Activated T-helper 1 cell treated with Interleukin-2 at 50 U/mL for 16 hours (primary cell): ENCODE results near the gene GRIK2.

Source experiments
- DNase-seq: peaks from one replicate; pipeline ENCODE4 v3.0.0-alpha.2; 2020; ENCODE audit warnings: low read depth

GRIK2 gene

GRCh38 chr6:101716810-101717209, 323.3 kb downstream of the GRIK2 start:
- DNase-seq: no peak

DNA sequence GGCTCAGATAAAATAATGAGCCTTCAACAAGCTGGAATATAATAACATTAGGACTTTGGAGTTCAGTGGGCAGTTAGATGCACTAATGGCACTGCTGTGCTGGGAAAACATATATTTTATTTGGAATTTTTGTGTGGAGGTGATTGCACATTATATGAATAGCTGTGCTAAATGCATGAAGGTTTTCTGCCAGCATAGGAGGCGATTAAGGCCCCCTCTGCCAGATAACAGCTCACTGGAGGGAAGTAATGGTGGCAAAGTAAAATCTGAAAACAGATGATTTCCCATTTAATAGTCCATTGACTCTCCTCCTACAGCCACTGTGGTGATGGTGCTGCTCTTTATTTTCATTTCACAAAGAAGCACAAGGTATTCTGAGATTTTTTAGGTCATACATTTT, 326.0 kb downstream of the GRIK2 start:
- DNase-seq: no peak

GRCh38 chr6:101722471-101722870, 329.0 kb downstream of the GRIK2 start:
- no peak for DNase-seq

DNA sequence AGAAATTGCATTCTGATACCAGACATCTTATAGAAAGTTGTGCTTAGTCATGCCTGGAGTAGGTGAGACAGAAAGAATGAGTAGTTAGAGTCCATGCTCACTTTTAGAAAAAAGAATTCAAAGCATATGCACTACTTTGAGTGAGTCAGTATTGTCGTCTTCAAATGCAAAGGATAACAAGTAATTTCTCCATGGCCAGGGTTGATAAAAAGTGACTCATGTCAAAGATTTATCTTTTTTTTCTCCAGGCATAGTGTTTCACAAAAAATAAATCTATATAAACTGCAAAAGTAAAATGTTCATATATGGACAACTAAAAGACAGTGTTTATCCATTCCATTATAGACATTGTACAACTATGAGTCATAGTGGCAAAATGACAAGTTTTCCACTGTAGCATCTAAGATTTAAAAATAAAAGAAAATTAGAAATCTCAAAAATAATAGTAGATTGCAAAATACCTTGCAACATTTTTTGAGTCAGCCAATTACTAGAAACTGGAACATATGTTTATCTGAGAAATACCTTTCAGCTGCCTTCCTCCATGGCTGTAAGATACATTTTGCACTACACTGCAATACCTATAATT, 329.6 kb downstream of the GRIK2 start:
- DNase-seq: no peak

GRCh38 chr6:101728388-101728787, 334.9 kb downstream of the GRIK2 start:
- no peak for DNase-seq

DNA sequence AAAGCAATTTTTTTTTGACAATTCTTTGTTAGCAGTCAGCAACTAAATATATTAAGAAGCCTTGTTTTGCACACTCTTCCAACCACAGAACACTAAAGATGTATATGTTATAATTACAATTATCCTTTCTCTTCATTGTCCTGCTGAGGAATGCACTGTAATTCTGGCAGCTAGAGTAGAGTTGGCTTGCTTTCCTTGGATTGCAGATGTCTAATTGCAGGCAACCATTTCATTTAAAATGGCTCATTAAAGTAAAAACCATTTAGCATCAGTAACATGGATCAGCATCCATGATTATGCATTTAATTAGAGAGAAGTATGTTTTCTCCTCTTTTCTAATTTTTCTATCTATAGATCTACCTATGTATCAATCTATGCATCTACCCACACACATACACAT, 335.4 kb downstream of the GRIK2 start:
- no peak for DNase-seq

GRCh38 chr6:101730954-101731353, 337.4 kb downstream of the GRIK2 start:
- no peak for DNase-seq

DNA sequence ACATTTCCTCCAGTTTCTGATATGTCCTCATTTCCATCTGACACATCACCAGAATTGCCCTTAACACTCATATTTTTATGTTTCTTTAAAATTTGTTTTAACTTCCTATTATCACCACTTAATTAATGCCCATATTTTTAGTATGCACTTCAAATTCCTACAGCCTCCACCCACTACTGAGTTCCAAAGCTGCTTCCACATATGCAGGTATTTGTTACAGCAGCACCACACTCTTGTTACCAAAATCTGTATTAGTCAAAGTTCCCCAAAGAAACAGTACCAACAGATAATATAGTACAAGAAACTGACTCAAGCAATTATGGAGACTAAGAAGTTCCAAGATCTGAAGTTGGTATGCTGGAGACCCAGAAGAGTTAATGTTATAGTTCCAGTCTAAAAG, 340.4 kb downstream of the GRIK2 start:
- no peak for DNase-seq

DNA sequence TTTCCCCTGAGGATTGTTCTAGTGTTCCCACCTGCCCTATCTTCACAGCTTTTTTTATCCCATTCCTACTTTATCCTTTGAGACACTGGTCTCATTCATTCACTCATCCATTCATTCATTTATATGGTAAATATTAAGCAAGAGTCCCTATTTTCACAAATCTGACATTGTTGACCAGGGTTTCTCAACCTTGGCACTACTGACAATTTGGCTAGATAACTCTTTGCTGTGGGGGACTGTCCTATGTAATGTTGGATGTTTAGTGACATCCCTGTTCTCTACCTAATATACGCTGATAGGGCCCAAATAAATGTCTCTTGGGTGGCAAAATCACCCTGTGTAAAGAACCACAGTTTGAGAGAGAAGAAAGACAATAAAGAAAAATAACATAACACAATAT, 345.0 kb downstream of the GRIK2 start:
- no peak for DNase-seq

DNA sequence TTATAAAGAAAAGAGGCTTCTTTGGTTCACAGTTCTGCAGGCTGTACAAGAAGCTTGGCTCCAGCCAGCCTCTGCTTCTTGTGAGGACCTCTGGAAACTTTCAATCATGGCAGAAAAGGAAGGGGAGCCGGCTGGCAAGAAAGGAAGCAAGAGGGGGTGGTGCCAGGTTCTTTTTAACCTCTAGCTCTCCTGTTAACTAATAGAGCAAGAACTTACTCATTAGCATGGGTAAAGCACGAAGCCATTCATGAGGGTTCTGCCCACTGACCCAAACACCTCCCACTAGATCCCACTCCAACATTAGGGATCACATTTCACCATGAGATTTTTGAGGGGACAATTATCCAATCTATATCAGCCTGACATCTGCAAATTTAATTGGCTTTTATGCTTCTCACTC, 347.1 kb downstream of the GRIK2 start:
- DNase-seq: no peak

GRCh38 chr6:101741474-101742171, 348.1 kb downstream of the GRIK2 start:
- DNase-seq: no peak

- DNase-seq: no peak
These were observed 353.7 kb downstream of the GRIK2 start for GRCh38 chr6:101747160-101747559.

DNA sequence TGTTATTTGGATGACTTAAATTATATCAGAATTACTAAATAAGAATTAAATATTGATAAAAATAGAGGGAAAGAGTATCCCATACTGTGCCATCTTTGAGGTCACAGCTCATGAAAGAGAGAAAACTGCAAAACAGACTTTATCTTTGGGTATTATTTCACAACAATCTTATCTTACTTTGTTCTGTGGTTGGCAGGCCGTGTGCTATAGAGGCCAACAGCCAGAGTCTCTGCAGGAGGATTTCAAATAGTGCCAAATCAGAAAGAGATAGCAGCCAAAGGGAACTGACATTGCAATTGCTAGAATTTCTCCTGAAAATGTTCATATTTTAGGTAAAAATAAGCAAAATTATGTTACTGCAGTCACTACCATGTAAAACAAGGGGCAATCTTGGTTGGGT, 354.2 kb downstream of the GRIK2 start:
- DNase-seq: no peak

DNA sequence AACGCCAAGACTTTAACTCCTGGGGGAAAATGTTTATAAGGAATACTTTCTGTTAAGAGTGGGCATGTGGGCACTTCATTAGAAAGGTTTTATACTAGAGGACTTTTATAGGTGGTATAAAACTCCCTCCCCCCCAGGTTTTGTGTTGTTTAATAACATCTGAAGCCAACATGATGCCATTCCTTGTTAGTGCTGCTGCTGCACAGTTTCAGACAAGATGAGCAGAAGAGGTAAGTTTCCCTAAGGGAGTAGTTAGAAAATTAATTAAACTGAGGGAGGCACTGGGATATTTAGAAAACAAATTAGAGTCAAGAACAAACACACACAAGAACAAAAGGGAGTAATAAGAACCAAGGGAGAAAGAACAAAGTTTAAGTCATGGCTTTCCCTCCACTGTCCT, 362.4 kb downstream of the GRIK2 start:
- DNase-seq: no peak

DNA sequence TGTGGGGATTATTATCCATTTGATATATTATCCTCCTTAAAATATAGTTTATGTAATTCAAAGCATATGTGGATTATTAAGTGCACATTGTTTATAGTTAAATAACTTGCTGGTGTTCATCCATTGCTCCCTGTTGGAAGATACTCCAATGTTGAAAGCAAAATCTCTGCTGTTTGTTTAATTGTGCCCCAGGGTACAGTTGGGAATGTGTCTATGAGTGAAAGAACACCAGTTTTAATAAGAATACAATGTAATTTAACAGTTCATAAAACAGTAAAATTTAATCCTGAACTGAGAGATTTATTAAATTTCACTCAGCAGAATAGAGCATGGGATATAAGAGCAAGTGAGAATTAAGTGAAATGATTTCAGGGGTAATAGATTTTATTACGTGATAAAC, 364.9 kb downstream of the GRIK2 start:
- DNase-seq: no peak

GRCh38 chr6:101760843-101761621, 367.5 kb downstream of the GRIK2 start:
- no peak for DNase-seq

GRCh38 chr6:101762851-101763250, 369.3 kb downstream of the GRIK2 start:
- DNase-seq: no peak

DNA sequence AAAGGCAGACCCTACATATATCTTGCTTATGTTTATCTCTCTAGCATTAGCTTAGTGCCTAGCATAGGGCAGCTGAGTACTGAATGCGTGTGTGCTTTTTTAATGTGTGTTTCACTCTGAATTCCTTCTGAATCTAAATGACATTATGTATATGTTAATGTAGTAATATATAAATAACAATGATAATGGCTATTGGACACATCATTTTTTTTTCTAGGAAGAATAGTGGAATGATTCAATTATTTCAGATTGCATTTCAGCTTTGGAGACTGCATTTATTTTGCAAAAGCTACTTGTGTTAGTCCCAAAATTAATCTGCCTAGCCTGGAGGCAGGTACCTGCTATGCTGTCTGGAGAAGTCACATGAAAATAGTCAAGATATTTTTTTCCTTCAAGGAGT, 371.8 kb downstream of the GRIK2 start:
- no peak for DNase-seq

- DNase-seq: no peak
These were observed 376.6 kb downstream of the GRIK2 start for GRCh38 chr6:101770116-101770515.

DNA sequence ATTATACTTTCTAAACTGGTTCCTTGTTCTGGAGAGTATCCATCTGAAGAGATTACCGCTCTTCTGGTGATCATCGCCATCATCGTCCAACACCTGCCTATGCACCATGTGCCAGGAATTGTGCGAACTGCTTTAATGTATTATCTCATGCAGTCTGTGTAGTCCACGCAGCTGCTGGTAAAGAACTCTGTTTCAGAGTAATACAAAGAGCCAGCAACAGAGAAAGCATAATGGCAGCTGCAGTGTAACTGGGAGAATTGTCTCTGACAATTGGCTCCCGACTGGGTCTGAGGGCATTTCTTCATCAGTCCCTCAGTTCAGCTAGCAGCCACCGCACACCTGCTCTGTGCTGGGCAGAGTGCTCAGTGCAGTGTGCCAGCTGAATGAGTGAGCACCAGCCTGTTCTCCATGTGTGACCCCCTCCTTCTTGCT, 383.4 kb downstream of the GRIK2 start:
- no peak for DNase-seq

- no peak for DNase-seq
These were observed 384.1 kb downstream of the GRIK2 start for GRCh38 chr6:101777646-101778045.

DNA sequence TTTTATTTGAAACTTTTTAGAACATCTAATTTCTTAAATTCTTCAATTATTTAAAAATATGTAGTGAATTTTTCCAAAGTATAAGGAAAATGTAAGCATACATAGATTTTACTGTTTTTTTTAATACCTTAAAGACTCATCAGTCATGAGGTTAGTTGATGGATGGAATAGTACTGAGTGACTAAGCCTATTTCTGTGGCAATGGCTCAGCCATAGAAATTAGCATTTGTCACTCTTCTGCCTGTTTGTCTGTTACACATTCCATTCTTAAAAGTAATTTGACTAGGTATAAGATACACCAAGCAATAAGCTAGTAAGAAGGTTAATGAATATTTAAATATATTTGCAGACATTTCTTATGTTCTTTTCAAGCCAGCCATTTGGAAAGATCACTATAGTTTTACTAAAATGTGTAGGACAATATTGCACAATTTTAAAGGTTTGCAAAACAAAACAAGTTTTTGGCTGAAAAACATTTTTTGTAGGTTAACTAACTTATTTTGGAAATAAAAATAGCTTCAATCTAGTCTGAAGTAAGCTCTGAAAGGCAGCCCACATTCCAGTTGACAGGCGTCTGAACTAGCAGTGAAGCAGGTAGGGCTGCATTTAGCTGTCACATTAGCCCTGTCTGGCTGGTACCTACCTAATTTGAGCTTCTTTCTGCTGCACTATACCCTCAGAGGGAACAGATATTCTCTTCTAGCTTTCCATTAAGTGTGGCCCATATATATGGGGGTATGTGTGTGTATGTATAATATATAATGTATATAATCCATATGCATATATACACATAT, 385.7 kb downstream of the GRIK2 start:
- DNase-seq: no peak

DNA sequence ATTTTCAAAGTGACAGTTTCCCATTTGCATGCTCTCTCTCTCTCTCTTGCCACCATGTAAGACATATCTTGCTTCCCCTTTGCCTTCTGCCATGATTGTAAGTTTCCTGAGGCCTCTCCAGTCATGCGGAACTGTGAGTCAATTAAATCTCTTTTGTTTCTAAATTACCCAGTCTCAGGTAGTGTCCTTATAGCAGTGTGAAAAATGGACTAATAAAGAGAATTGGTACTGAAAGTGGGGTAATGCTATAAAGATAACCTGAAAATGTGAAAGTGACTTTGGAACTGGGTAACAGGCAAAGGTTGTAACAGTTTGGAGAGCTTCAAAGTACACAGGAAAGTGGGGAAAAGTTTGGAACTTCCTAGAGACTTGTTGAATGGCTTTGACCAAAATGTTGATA, 389.8 kb downstream of the GRIK2 start:
- DNase-seq: no peak
